ENCODE measurements around the gene SPSB2. TPM values are rescaled to one million over a fixed set of nuclear protein-coding genes. Genes with fewer than 3 reads are reported as not detected.

Gene SPSB2
- total and polyA plus RNA-seq, 9 of the 15 experiments (the other 6 are each of a cell fraction or from before 2014, with no cell fraction given) = 0.10 to 10.6 (median 1.9) TPM

DNA sequence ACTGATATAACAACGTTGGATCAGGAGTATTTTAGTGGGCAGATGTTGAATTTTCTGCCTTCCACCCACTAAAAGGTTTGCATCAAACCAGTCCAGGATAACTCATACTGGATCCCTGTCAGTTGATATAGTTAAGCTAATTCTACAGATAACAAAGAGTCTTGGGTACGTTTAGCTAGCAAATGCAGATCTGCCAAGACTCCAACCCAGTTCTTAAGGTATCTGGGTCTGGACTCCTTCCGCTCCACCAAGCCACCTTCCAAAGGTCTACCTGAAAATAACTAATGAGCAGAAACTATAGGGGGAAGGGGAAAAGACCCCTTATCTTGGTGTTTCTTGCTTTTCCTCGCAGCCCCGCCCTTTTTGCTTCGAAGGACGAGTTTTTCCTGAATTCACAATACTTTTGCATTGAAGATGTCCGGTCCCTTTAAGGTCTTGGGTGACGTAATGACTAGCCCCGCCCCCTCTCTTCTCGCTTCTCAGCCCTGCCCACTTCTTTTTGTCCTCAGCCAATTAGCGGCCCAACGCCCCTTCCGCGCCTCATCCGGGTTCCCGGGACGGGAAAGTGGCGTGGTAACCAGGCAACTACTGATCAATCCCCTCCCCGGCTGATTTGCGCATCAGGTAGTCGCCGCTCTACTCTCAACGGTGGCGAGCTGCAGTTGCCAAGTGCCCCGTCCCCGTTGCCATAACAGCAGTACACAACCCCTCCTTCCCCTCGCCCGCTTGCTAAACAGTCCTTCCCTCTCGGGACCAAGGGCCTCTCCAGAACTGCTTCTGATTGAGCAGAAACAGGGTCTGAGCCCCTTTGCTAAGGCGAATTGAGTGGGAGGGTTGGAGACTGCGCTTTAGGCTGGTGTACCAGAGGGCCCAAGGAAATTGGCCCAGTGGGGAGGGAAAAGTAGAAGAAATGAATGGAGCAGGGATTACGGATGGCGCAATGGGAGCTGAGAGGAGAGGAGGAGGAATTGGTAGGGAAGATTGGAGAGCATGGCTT is 31.5 kb upstream of the SPSB2 start, which contains the start of gene LRRC23 (continued):
- TF ChIP-seq POLR2AphosphoS5 (IDR thresholded peaks at IDR 0.05; ENCODE audit: control insufficient read depth, insufficient read depth, low read depth, low read length) (no peak), KLF1 (tag; IDR thresholded peaks at IDR 0.05) (no peak), TOE1 (IDR thresholded peaks at IDR 0.05; ENCODE audit: borderline replicate concordance) (no peak; the same call in 1 of the 2 replicates), TOE1 (CRISPR knock-in tag; IDR thresholded peaks at IDR 0.05; ENCODE audit: borderline replicate concordance, low read depth) (no peak), ARHGAP35 (IDR thresholded peaks at IDR 0.05; ENCODE audit: partially characterized antibody) (no peak), BCL6 (CRISPR knock-in tag; IDR thresholded peaks at IDR 0.05) (no peak), CBFA2T2 (conservative IDR thresholded peaks at IDR 0.05) (no peak), XRCC4 (IDR thresholded peaks at IDR 0.05; ENCODE audit: extremely low read depth, insufficient read depth, insufficient read length) (no peak), KLF16 (IDR thresholded peaks at IDR 0.05) (no peak), ZNF134 (CRISPR knock-in tag; conservative IDR thresholded peaks at IDR 0.05) (no peak), ZNF239 (CRISPR knock-in tag; IDR thresholded peaks at IDR 0.05) (no peak), BRCA1 (IDR thresholded peaks at IDR 0.05) (no peak), BRCA1 (CRISPR knock-in tag; IDR thresholded peaks at IDR 0.05) (no peak), ZNF121 (CRISPR knock-in tag; conservative IDR thresholded peaks at IDR 0.05) (no peak), ZNF79 (CRISPR knock-in tag; IDR thresholded peaks at IDR 0.05; ENCODE audit: low read depth) (no peak), HCFC1 (IDR thresholded peaks at IDR 0.05; ENCODE audit: low read depth, low read length) (no peak), POLR2A (conservative IDR thresholded peaks at IDR 0.05) (peak; percentile 62), YBX1 (IDR thresholded peaks at IDR 0.05) (no peak), KLF6 (CRISPR knock-in tag; IDR thresholded peaks at IDR 0.05; ENCODE audit: borderline replicate concordance) (no peak), RUNX1 (IDR thresholded peaks at IDR 0.05; ENCODE audit: low read depth) (no peak), ZNF785 (CRISPR knock-in tag; IDR thresholded peaks at IDR 0.05) (no peak)
- TF ChIP-seq, protein P1, sequence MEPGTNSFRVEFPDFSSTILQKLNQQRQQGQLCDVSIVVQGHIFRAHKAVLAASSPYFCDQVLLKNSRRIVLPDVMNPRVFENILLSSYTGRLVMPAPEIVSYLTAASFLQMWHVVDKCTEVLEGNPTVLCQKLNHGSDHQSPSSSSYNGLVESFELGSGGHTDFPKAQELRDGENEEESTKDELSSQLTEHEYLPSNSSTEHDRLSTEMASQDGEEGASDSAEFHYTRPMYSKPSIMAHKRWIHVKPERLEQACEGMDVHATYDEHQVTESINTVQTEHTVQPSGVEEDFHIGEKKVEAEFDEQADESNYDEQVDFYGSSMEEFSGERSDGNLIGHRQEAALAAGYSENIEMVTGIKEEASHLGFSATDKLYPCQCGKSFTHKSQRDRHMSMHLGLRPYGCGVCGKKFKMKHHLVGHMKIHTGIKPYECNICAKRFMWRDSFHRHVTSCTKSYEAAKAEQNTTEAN (CRISPR knock-in tag; IDR thresholded peaks at IDR 0.05) = no peak
- TF ChIP-seq, protein P2, sequence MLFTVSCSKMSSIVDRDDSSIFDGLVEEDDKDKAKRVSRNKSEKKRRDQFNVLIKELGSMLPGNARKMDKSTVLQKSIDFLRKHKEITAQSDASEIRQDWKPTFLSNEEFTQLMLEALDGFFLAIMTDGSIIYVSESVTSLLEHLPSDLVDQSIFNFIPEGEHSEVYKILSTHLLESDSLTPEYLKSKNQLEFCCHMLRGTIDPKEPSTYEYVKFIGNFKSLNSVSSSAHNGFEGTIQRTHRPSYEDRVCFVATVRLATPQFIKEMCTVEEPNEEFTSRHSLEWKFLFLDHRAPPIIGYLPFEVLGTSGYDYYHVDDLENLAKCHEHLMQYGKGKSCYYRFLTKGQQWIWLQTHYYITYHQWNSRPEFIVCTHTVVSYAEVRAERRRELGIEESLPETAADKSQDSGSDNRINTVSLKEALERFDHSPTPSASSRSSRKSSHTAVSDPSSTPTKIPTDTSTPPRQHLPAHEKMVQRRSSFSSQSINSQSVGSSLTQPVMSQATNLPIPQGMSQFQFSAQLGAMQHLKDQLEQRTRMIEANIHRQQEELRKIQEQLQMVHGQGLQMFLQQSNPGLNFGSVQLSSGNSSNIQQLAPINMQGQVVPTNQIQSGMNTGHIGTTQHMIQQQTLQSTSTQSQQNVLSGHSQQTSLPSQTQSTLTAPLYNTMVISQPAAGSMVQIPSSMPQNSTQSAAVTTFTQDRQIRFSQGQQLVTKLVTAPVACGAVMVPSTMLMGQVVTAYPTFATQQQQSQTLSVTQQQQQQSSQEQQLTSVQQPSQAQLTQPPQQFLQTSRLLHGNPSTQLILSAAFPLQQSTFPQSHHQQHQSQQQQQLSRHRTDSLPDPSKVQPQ (CRISPR knock-in tag; IDR thresholded peaks at IDR 0.05; ENCODE audit: borderline replicate concordance) = no peak
- TF ChIP-seq, protein P3, sequence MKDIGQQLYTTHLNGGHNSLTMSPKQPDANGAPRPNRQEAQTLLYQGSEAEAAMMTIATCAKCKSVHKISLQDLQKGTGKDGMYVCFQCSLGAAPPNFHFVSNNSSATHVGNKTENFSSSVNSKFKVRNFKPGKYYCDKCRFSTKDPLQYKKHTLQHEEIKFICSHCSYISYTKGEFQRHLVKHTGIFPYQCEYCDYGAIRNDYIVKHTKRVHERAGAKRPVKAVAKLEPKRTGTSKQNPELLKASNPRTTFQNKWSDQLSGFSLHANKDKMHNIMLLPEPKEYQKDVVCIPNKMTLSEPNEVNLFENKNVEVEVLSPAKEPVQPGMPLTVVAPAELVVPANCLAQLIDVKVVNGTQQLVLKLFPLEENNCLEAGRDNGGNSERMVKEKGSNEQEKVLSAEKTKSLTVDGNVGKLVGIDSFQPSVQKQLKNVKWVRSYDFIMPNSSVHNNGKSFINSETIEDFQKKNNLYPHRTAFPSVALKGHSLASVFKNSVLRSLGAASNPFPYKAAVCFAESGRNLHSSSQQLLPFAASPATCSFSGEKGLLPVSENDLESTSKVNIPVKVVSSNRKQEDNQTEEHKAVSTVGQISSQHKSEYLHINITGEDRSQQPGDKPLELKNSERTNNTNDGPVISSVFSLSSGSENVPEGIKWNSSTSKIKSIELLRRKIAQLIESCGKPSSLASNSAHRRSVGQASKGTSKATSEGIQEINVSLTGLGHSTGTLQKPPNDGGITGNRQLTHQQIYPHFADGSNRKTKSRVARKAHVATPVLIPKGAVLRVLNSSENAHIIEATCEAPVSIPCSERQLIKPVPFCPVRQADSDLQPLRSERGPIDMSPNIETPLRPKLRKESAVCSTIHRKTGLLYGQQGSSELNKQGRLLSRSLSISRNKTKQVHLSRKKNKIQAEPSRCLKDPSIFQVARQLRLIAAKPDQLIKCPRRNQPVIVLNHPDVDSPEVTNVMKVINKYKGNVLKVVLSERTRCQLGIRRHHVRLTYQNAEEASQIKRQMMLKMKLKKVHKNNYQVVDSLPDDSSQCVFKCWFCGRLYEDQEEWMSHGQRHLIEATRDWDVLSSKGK (CRISPR knock-in tag; IDR thresholded peaks at IDR 0.05) = no peak

All from K562 (cell line).